HG03025 (cell line): Measurements from ENCODE around the gene PCSK5.
"Not testable (repeated sequence)": the region's sequence is repeated elsewhere in the genome, so short reads cannot be mapped to it uniquely, and the experiment has no call there.

Source experiments
- ATAC-seq: cut with Tn5 transposase; IDR thresholded peaks from one replicate; pipeline ENCODE4 v1.9.1; 2021; ENCODE audit warnings: mild to moderate bottlenecking, moderate library complexity; ENCODE audit not compliant: unreplicated experiment, low FRiP score

The PCSK5 gene

DNA sequence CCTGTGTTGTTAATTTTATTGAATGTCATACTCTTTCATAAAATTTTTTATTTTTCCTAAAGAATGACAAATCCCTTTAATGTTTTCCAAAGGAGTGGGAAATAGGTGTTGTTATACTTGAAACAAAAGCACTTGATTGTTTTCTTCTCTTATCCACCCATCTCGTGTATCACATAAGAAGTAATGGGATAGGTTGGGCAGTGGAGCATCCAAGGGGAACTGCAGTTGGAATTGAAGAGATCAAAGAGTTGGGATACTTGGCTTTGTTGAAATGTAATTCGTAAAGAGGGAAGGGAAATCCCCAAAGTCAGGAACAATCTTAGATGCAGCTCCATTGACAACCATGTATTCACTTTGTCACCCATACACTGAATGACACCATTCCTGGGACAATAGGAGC lies 148.0 kb downstream of the PCSK5 start:
- no peak for ATAC-seq

DNA sequence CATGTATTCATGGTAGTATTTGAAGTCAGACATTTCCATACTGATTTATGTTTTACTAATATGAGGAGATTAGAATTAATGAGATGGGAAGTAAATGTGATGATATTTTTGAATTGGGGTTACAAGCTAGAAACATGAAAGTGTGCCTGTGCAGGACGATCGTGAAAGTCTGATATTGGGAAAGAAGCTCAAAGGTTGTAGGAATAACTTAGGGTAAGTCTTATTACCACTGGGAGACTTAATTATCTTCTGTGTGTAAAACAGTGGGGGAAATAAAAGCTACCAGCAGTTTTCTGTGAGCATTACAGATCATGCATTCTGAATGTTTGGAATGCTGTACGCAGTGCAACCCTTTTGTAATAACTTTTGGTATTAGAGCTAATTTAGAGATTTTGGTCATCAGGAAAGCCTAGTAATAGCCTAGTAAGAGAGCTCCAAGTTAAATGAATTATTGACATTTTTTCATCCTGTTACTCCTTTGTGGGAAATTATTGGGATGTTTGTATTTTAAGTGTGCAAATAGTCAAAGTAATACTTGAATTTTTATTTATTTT lies 153.9 kb downstream of the PCSK5 start:
- ATAC-seq = no peak

DNA sequence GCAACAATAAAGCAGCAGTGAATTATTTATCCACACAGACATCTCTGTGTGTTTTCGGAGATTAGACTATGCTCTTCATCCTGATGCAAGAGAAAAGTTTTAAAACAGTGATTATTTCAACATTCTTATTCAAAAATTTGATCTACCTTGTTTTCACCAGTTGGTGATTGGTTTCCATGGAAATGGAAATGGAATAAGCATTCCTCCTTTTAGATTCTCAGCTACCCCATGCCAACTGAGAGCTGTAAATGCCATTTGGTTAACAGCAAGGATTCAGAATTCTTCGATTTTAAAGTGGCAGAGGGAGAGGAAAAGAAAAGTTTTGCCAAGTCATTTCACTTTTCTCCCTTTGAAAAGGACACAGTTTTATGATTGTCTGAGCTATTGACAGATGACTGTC lies 154.7 kb downstream of the PCSK5 start:
- no peak for ATAC-seq

DNA sequence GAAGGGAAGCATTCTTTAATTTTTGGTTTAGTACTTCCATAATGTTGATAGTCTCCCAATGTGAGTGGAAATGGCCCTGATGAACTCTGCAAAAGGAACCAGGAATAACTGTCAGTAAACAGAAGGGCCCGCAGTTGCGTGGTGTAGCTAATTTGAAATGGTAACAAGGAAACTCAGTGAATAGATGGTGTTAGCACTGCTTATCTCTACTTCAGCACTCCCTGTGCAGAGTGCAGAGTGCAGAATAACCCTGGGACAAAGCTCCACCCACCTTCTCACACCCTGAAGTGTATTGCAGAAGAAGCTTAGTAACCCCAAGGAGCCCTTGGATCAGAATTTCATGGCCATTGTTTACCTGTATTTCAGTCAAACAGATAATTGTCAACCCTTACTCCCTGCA lies 158.9 kb downstream of the PCSK5 start:
- no peak for ATAC-seq

DNA sequence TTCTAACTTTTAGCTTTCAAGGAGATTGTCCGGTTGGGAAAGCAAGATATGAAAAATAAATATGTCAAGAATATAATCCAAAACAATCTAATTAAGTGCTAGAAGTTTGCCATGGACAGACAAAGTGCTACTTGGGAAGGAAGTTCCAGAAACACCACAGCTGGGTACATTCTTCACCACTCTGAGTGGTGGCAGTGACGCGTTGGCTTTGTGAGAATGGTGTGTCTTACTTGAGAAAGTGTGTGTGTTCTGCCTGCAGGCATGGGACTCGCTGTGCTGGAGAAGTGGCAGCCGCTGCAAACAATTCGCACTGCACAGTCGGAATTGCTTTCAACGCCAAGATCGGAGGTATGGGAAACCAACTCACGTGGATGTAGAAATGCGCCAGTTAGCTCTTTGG lies 177.2 kb downstream of the PCSK5 start:
- no peak for ATAC-seq

DNA sequence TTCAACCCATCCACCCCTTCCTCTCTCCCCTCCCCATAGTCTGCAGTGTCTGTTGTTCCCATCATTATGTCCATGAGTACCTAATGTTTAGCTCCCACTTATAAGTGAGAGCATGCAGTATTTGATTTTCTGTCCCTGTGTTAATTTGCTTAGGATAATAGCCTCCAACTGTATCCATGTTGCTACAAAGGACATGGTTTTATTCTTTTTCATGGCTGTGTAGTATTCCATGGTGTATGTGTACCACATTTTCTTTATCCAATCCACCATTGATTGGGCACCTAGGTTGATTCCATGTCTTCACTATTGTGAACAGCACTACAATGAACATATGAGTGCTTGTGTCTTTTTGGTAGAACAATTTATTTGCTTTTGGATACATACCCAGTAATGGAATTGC lies 187.1 kb downstream of the PCSK5 start:
- no peak for ATAC-seq

DNA sequence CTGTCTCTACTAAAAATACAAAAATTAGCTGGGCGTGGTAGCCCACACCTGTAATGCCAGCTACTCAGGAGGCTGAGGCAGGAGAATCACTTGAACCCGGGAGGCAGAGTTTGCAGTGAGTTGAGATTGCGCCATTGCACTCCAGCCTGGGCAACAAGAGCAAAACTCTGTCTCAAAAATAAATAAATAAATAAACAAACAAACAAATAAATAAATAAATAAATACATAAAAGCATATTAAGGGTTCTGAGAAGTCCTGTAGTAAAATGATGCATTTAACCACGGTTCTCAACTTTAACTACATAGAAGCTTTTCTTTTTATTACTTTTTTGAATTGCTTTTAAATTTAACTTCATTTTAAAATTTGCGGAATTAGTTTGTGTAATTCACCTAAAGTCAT lies 190.8 kb downstream of the PCSK5 start:
- ATAC-seq = not testable (repeated sequence)

DNA sequence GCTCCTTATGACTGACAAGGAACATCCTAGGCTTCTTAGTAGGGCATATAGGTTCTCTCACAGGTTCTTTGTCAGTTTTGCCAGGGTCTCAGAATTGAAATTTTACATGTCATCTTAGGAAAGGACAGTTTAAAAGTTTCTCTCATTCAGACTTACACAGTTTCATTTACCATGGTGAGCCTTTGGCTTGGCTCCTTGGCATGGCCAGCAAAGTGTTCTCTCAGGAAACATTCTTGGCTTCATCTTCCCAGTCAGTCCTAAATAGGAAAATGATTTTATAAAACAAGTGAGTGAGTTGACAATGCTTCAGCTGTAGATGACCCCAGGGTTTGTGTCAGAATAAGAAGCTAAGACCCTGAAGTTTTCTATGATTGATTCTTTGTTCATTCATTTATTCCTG lies 191.6 kb downstream of the PCSK5 start:
- no peak for ATAC-seq

DNA sequence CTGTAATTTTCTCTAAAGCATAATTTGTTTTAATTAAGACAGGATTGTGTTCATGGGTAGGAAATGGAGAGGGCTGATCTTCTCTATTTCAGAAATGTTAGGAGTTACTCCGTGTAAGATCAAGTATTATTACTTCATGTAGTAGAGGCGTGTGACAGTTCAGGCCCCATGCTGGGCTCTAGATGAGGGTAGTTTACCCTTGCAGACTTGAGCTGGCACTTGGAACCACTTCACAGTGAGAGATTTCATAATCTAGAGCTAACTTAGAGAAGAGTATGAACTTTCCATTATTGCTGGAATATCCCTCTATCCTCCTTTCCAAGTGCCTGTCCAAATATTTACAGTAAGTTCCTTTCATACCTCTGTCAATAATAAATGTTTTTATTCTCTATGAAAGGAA lies 195.1 kb downstream of the PCSK5 start:
- no peak for ATAC-seq

DNA sequence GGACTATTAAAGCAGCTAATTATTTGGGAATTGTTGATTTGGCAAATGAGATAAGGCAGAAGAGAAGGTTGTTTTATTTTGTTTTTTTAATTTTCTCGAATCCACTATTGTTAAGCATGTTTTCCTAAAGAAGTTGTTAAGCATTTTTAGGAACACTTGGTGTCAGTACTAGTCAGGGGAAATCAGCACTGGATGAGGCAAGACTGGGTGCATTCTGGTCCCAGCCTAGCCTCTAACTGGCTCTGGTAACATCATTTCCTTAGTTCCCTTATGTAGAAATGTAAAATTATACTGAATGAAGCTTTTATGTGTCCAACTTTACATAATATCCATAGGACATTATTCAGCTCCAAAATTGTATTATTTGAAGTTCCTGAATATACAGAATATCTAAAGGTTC lies 196.1 kb downstream of the PCSK5 start:
- ATAC-seq = no peak

DNA sequence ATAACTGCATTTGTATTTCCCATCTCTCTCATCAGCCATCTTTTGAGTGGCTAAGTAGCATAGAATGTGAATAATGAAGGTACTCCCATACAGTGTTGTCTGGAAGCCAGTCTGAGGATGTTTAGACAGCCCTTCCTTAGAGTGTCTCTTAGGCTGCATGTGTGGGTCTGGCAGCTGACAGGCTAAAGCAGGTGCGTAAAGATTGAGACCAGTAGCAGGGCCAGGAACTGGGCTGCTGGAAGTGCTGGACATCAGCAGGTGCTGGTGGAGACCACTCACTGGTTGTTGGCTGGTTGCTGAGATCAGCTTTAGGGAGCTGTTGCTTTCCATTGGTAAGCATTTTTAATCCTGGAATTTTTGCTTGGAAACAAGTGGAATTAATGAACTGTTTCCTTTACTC lies 197.5 kb downstream of the PCSK5 start:
- no peak for ATAC-seq

DNA sequence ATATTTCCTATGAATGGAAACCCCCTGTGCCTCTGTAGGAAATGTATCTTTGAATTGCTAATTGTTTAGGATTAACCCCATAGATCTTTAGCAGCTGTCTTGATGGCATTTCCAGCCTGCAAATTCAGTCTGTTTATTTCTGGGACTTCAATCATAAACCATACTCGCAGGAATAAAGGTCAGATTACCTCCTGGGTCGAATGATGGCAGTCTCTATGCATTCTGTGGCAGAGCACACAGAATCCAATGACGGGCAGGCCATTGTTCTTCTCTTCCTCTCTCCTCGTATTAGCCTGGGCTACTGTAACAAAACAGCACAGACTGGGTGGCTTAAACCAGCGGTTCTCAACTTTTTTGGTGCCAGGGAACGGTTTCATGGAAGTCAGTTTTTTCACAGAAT lies 199.9 kb downstream of the PCSK5 start:
- no peak for ATAC-seq

DNA sequence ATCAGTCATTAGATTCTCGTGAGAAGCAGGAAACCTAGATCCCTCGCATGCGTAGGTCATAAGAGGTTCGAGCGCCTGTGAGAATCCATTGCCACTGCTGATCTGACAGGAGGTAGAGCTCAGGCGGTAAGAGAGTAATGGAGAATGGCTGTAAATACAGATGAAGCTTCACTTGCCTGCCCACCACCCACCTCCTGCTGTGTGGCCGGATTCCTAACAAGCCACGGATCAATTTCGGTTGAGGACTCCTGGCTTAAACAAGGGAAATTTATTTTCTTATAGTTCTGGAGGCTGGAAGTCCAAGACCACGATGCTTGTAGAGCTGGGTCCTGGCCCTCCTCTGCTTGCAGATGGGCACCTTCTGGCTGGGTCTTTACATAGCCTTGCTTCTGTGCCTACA lies 200.4 kb downstream of the PCSK5 start:
- no peak for ATAC-seq

DNA sequence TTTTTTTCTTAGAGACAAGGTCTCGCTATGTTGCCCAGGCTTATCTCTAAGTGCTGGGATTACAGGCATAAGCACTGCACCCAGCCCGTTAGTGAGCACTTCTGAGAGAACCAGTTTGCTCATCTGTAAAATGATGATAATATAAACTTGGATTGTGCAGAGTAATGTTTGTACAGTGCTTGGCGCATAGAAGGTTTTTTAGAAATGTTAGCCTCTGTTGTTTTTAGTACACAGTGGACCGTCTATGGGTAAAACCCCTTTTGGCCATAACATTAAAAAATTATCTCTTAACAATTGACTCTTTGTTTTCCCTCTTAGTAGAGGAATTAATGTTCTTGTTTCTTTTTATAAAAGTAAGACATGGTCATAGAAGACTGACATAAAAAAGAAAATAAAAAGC lies 202.1 kb downstream of the PCSK5 start:
- ATAC-seq = no peak

DNA sequence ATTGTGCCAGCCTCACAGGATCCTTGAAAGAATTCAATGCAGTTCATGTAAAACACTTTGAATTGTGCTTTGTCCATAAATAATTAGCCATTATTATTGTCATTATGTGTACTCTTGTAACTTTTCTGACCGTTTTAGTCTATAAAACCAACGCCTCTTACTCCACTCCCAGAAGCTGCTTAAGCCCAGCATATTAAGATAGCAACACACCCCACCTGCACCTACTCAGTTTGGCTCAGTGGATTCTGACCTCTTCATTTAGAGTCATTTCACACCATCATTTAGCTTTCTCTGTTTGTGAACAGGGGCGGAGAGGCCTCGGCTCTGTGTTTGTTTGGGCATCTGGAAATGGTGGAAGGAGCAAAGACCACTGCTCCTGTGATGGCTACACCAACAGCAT lies 205.1 kb downstream of the PCSK5 start:
- no peak for ATAC-seq

DNA sequence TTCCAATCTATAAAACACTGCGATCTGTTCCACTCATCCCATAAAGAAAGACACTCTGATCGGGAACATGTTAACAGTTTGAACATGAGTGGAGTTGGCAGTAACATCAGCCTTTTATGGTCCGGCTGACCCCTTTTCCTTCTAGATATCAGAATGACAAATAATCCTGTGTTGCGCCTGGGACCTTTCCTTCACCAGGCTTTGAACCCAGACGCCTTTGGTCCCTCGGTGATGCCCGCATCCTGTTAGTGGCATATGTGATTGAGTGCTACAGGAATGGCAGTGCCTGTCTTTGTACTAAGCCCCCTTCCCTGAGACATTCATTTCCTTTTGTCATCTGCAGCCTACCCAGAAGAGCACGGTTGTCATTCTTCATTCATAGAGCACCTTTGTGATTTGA lies 209.0 kb downstream of the PCSK5 start:
- no peak for ATAC-seq

DNA sequence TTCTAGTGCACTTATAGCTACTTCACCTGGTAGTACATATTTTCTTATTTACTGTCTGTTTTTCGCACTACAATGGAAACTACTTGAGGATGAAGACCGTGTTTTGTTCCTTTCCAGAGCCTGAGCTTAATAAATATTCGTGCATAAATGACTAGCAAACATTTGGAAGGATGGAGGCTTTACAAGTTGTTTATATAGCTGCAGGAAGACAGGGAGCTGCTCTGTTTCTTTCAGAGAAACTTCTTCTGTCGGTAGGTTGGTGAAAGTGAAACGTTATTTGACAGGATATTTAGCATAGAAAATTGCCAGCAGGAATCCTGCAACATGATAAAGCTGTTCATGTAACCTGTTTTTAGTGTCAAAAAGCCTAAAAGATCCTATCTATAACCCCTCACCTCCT lies 210.6 kb downstream of the PCSK5 start:
- ATAC-seq = no peak

DNA sequence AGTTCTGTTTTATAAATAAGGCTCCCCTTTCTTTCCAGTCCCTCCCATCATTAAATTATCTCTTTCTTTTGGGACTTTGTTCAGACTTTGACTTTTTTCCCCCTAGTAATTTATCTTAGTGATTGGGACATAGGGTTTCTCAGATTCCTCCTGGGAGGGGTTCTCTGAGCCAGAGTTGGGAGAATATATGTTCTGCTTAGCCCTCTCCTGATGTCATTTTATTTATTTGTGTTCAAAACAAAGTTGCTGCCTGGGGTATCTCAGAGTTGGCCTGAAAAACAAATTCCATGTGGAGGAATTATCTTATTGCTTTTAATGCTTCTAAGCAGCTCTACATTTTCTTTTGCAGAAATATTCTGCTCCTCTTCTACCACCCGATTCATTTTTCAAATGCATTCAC lies 211.0 kb downstream of the PCSK5 start:
- ATAC-seq = no peak

DNA sequence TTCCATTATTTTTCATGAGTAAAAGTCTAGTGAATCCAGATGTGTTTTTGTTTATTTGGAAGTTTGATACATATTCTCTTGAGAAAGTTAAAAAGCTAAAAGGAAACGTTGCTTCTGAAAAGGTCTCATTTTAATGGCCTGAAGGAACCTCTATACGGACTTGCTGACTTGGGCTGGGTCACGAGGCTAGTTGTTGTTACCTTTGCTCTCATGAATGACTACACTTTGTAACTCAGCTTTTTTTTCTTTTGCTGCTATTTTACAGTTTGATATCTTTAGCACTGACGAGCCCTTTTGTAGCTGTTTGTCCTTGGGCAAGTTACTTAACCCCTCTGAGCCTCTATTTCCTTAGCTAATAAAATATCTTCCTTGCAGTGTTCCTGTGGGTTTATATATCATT lies 211.5 kb downstream of the PCSK5 start:
- no peak for ATAC-seq

DNA sequence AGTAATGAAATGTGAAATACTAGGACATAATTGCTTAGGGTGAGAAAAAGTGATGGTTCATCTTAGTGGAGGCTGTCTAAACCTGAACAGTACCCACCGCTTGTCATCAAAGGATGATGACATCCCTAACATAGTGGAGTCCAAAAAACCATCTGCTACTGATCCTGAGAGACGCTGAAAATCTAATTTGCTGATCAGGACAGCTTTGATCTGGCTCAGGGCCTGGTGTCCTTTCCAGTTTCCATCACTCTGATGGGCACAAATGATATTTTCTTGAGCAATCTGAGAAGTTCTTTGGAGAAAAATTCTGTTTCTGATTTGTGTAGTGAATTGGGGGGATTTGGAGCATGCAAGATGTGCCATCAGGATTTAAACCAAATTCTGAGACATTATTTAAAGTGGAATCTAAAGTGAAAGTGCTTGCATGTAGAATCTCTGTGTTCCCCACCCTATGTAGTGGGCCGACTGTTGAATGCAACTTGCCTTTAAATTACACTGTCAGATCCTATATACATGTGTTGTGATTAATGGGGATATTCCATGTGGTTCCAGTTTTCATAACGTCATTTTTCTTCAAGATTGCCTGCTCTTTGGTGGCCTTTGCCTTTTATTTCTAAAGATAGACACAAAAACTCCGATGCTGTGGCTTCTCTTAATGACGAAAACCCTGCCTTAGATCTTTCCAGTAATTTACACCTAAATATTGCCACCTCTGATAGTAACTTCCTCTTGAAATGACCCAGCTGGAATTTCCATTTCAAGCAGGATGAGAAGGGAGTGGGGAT lies 213.2 kb downstream of the PCSK5 start:
- ATAC-seq = no peak

DNA sequence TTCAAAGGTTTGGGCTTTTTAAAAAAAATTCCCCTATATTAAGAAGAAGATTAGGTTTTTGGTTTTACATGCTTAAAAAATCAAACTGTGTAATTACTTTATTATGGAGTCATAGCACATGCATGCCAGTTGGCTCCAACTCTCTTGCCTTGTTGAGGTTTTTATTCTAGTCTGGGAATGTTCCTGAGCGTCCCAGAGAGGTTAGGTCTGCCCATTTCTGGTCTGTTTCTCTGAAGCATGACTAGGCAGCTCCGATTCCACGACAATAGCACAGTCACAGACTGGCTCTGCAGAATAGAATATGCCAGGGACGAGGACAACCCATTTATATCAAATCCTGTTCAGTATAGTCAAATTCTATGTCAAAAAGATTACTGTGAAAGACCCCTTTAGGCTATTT lies 217.0 kb downstream of the PCSK5 start:
- no peak for ATAC-seq

DNA sequence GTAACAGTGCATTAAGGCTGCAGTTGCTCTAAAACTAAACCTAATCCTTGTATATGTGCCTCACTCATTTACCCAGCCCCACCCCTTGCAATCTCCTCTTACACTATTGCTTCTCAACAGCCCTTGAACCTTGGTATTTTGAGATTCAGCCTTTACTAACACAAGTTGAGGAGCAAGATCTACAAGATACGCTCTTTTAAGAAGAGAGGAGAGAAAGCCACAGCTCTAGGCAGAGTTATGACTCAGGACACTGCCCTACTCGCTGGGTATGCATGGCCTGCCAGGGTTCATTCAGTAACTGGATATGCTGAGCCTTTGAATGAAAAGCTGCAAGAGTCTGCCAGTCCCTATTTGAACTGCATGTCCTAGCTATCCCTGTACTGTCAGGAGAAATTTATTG lies 219.5 kb downstream of the PCSK5 start:
- no peak for ATAC-seq

DNA sequence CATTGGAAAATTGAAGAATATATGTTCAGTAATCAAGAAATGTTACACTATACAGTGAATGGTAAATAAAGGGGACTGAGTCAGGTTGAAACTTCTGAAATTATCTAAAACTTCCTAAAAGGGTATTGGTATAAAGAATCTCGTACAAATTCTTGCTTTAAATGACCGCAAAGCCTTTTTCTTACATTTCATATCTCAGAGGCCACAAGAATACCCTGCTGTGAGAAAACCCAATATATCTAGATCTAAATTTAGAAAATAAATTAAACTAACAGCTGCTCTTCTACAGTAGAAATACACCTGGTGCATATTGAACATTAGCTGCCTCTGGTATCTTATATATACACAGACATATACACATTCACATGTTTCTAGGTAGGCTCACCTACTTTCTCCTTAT lies 221.7 kb downstream of the PCSK5 start:
- no peak for ATAC-seq
